Subcutaneous abdominal adipose tissue (tissue), 5 donors: ENCODE results near the gene ANKRD44.

Experiments
- H3K27ac ChIP-seq: one replicate; pipeline ENCODE4 v1.7.0; 2013; ENCODE audit warnings: low read depth, mild to moderate bottlenecking, inconsistent platforms, low read length, moderate library complexity
- H3K27me3 ChIP-seq, 5 donors: one replicate each; pipeline ENCODE4 v1.7.0; 2013; ENCODE audit warnings: low read length in 5 of 5, inconsistent platforms in 1 of 5; ENCODE audit not compliant: control insufficient read depth in 5 of 5, insufficient read depth in 4 of 5
- H3K36me3 ChIP-seq, 5 donors: one replicate each; pipeline ENCODE4 v1.7.0; 2013; ENCODE audit warnings: low read length in 5 of 5; ENCODE audit not compliant: control insufficient read depth in 5 of 5, insufficient read depth in 5 of 5
- H3K4me1 ChIP-seq, 5 donors: one replicate each; pipeline ENCODE4 v1.7.0; 2013; ENCODE audit warnings: low read length in 5 of 5, mild to moderate bottlenecking in 3 of 5, moderate library complexity in 1 of 5; ENCODE audit not compliant: control insufficient read depth in 5 of 5, insufficient read depth in 5 of 5
- H3K4me3 ChIP-seq, 5 donors: one replicate each; pipeline ENCODE4 v1.7.0; 2013; ENCODE audit warnings: low read length in 5 of 5, low read depth in 1 of 5
- H3K9ac ChIP-seq, 5 donors: one replicate each; pipeline ENCODE4 v1.7.0; 2013; ENCODE audit warnings: low read length in 5 of 5, mild to moderate bottlenecking in 4 of 5, moderate library complexity in 3 of 5
- H3K9me3 ChIP-seq, 5 donors: one replicate each; pipeline ENCODE4 v1.7.0; 2013; ENCODE audit warnings: low read length in 5 of 5; ENCODE audit not compliant: control insufficient read depth in 5 of 5
- donor health status: healthy.
- donor health status: healthy.
- donor health status: healthy.
- donor health status: healthy.
- donor health status: healthy.

The ANKRD44 gene

DNA sequence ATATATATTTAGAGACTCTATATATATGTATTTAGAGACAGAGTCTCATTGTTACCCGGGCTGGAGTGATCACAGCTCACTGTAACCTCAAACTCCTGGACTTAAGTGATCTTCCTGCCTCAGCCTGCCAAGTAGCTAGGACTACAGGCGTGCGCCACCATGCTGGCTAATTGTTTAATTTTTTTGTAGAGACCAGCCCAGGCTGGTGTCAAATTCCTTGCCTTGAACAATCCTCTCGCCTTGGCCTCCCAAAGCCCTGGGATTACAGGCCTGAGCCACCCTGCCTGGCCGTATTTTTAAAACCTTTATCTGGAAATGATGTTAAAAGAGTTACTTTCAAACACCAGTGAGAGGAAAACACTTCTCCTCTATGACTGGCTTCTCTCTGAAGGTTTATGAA, 353.1 kb downstream of the ANKRD44 start:
- Histone ChIP-seq H3K27ac (no peak overlapping the region), H3K9ac (no peak overlapping the region), H3K27me3 (no peaks in the 10 kb centered on the region), H3K36me3 (no peaks in the 10 kb centered on the region), H3K9me3 (no peaks in the 10 kb centered on the region), H3K4me1 (no peaks in the 10 kb centered on the region), H3K4me3 (no peak overlapping the region)

DNA sequence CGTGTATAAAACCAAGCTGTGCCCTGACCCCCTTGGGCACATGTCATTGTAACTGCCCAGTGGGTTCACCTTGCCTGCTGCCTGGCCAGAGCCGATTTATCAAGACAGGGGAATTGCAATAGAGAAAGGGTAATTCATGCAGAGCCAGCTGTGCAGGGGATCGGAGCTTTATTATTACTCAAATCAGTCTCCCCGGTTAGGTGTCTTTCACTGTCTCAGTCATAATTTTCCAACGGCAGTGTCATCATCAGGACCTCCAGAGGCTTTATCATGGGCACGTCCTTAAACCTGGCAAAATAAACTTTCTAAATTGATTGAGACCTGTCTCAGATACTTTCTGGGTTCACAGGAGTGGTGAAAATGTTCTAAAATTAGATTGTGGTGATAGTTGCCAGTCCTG, 354.5 kb downstream of the ANKRD44 start:
- H3K27ac ChIP-seq: no peak overlapping the region
- H3K27me3 ChIP-seq: no peaks in the 10 kb centered on the region
- H3K9ac ChIP-seq: no peak overlapping the region
- no peak overlapping the region for H3K4me3 ChIP-seq
- H3K36me3 ChIP-seq: no peaks in the 10 kb centered on the region
- H3K9me3 ChIP-seq: no peaks in the 10 kb centered on the region
- no peaks in the 10 kb centered on the region for H3K4me1 ChIP-seq

DNA sequence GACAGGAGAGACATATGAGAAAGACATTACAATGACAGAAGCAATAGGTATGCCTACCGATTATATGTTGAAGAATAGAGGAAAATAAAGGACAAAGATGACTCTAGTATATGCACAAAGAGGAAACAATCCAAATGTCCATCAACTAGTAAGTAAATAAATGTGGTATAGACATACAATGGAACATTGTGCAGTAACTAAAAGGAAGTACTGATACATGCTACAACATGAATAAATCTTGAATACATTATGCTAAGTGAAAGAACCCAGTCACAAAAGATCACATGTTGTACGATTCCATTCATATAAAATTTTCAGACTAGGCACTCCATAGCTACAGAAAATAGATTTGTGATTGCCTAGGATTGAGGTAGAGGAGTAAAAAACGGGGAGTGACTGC, 355.5 kb downstream of the ANKRD44 start:
- H3K4me1 ChIP-seq: no peaks in the 10 kb centered on the region
- no peaks in the 10 kb centered on the region for H3K9me3 ChIP-seq
- H3K27ac ChIP-seq: no peak overlapping the region
- no peak overlapping the region for H3K9ac ChIP-seq
- H3K4me3 ChIP-seq: no peak overlapping the region
- H3K27me3 ChIP-seq: no peaks in the 10 kb centered on the region
- no peaks in the 10 kb centered on the region for H3K36me3 ChIP-seq

DNA sequence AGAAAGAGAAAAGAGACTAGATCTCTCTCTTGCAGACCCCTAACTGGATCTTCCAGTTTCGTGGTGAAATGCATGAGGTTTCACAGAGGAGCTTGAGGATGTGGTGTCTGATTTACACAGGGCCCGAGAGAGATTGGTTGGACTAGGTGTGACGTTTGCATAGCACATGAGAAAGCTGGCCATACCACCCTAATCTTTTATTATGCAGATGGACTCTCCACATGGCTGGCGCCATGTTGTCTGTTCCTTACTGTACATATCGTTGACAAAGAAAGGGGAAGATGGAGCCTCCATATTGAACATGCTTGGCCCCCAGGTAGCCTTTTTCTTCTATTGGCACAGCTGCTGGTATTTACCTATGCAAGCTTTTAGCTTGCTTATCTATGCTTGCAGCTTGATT, 356.6 kb downstream of the ANKRD44 start:
- H3K9ac ChIP-seq: no peak overlapping the region
- no peaks in the 10 kb centered on the region for H3K27me3 ChIP-seq
- peaks cover 0 to under 1% (median 0%) of the 10 kb centered on the region in 5 donors for H3K4me1 ChIP-seq
- no peaks in the 10 kb centered on the region for H3K36me3 ChIP-seq
- no peak overlapping the region for H3K27ac ChIP-seq
- H3K4me3 ChIP-seq: no peak overlapping the region
- H3K9me3 ChIP-seq: no peaks in the 10 kb centered on the region

DNA sequence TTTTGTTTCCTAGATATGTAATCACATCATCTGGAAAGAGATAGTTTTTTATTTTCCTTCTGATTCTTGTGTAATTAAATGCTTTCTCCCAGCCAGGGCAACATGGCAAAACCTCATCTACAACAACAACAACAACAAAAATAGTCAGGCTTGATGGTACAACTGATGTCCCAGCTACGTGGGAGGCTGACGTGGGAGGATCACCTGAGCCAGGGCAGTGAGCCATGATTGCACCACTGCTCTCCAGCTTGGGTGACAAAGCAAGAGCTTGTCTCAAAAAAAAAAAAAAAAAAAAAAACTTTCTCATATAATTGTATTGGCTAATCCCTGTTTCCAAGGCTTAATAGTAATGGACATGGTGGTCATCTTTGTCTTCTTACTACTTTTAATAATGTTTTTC, 357.6 kb downstream of the ANKRD44 start:
- no peak overlapping the region for H3K4me3 ChIP-seq
- H3K9me3 ChIP-seq: no peaks in the 10 kb centered on the region

DNA sequence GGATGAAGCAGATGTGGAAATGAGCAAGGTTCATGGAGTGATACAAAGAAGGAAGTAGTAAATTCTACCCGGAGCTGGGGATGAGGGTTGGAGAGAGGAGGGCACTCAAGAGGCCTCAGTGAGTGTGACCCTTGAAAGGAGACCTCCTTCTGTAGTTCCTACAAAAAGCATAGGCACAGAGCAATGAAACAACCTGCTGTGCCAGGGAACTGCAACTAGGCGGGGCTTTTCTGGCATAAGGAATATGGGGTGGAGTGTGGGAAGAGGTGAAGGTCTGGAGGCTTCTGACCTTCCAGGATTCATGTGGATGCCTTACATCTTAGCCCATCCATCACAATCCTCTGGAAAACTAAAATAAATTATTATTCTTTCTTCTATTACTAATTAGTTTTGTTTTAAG, 358.6 kb downstream of the ANKRD44 start:
- Histone ChIP-seq H3K27ac (no peak overlapping the region), H3K27me3 (no peaks in the 10 kb centered on the region), H3K9me3 (no peaks in the 10 kb centered on the region), H3K9ac (no peak overlapping the region), H3K36me3 (no peaks in the 10 kb centered on the region), H3K4me1 (peaks cover 0 to 3% (median 0%) of the 10 kb centered on the region in 5 donors), H3K4me3 (no peak overlapping the region)

More for the DNA sequence above, 357.6 kb downstream of the ANKRD44 start:
- Histone ChIP-seq H3K9ac (no peak overlapping the region), H3K36me3 (no peaks in the 10 kb centered on the region), H3K27ac (no peak overlapping the region), H3K4me1 (peaks cover 0 to 3% (median 0%) of the 10 kb centered on the region in 5 donors), H3K27me3 (no peaks in the 10 kb centered on the region)

DNA sequence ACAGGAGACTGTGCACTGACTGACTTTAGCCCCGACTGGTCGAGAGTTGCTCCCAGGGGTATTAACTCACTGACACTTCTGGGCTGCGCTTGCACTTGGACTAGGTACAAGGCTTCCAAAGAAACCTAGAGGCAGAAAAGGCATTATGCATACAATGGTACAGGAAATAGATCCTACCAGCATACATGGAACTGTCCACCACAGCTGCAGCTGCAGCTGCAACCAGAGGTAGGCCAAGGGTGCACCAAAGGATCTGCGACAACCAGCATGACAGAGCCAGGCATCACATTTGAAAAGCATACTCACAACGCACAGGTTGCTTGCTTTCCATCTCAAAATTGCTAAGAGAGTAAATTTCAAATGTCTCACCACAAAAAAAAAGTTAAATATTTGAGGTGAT, 361.5 kb downstream of the ANKRD44 start:
- no peak overlapping the region for H3K4me3 ChIP-seq
- H3K9me3 ChIP-seq: no peaks in the 10 kb centered on the region
- no peaks in the 10 kb centered on the region for H3K27me3 ChIP-seq
- no peaks in the 10 kb centered on the region for H3K36me3 ChIP-seq
- no peak overlapping the region for H3K9ac ChIP-seq
- no peak overlapping the region for H3K27ac ChIP-seq
- H3K4me1 ChIP-seq: peaks cover 0 to 3% (median 0%) of the 10 kb centered on the region in 5 donors

DNA sequence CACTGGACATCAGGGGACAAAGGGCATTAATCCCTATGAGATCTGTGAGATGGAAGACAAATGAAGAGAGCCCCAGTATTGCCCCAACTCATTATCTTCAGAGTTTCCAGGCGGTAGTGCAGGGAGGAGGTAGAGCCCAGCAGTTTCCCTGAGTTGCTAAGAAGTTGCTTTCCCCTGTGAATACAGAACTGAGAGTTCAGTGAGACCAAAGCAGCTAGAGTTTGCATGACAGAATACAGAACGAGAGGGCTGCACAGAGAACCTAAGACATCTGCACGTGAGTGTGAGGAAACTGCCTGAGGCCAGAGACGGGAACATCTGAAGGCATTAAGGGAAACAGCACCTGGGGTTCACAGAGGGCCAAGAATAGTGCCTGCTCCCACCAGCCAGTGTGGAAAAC, 366.0 kb downstream of the ANKRD44 start:
- Histone ChIP-seq H3K4me3 (no peak overlapping the region), H3K4me1 (peaks cover 0 to 3% (median 0%) of the 10 kb centered on the region in 5 donors), H3K27me3 (no peaks in the 10 kb centered on the region), H3K9me3 (no peaks in the 10 kb centered on the region), H3K27ac (no peak overlapping the region), H3K36me3 (no peaks in the 10 kb centered on the region), H3K9ac (no peak overlapping the region)

DNA sequence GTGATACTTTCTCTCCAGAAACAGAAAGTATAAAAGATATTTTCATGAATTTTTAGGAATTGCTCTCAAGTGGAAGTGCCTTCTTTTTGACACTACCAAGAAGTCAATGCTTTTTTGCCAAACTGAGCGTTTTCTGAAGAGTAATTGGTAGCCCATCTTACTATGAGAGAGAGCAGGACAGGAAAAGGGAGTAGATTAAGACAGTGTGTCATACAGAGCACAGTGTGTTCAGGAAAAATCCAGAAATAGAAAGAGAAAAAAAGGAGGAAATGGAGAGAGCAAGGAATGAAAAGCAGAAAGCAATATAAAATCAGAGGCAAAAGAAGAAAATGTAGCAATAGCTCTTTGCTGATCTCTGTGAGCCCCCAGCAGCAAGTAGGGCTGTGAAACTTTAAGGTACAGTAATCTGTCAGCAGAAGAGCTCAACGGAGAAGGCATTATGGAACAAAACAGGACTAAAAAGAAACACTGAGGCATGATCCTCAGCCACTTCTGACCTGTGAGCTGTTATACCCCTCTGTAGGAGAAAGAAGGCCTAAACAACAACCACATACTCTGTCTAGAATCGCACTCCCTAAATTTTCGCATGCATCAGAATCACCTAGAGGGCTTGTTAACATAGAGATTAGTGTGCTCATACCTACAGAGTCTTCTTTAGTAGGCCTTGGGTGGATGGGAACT, 369.0 kb downstream of the ANKRD44 start:
- Histone ChIP-seq H3K9me3 (no peaks in the 10 kb centered on the region), H3K9ac (no peak overlapping the region), H3K4me3 (no peak overlapping the region), H3K4me1 (no peaks in the 10 kb centered on the region), H3K27me3 (no peaks in the 10 kb centered on the region), H3K36me3 (no peaks in the 10 kb centered on the region), H3K27ac (no peak overlapping the region)

DNA sequence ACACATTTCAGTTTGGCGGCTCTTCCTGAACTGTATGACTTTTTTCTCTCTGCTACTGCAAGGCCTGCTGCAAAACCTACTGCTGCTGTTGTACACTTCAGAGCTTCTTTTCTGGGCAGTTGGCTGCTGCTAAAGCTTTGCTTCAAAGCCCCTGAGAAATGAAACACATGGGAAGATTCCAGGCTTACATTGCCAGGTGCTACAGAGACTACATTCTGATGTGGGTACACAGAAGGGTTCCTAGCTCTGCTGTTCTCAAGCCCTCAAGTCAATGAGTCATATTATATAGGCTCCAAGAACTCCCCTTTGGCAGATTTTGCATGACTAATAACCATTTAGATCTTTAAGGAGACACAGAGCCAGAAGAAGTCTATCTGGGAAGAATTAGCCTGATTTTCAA, 371.2 kb downstream of the ANKRD44 start:
- Histone ChIP-seq H3K9ac (no peak overlapping the region), H3K9me3 (no peaks in the 10 kb centered on the region), H3K4me3 (no peak overlapping the region), H3K4me1 (no peaks in the 10 kb centered on the region), H3K36me3 (no peaks in the 10 kb centered on the region), H3K27me3 (no peaks in the 10 kb centered on the region), H3K27ac (no peak overlapping the region)
